H1 (cell line): ENCODE data around the gene CAPN1. TPM values are rescaled to one million over a fixed set of nuclear protein-coding genes. Genes with fewer than 3 reads are reported as not detected.

Experiments
- CTCF ChIA-PET: fragments of 300-600 bp; sonication (Branson Sonifier 250); formaldehyde crosslinking; loops from one replicate; lab custom pipeline; 2021; ENCODE audit not compliant: partially characterized antibody; lab: Charles Lee
- POLR2A ChIA-PET: fragments of 300-600 bp; sonication (Branson Sonifier 250); formaldehyde crosslinking; loops from one replicate; lab custom pipeline; 2021; ENCODE audit warnings: inconsistent platforms; ENCODE audit not compliant: partially characterized antibody; lab: Charles Lee
- DNase-seq, 2 experiments: peaks; one replicate each; pipeline versions ENCODE4 v3.0.0 to v3.0.0-alpha.2; 2010 to 2022; ENCODE audit warnings: low spot score in 2 of 2, low read depth in 1 of 2, mixed read lengths in 1 of 2
- FAIRE-seq: peaks from 2 replicates; lab custom pipeline; 2011; peaks lifted over from hg19 to GRCh38; lab: Jason Lieb, UNC
- H2AFZ ChIP-seq: 2 replicates; pipeline ENCODE4 v1.8.1; 2012; ENCODE audit warnings: low read length, inconsistent platforms
- H2AK5ac ChIP-seq: 2 replicates; pipeline ENCODE4 v1.6.1; 2013; ENCODE audit warnings: low read depth, low read length
- H2BK120ac ChIP-seq: replicated peaks from 2 replicates; pipeline ENCODE3; 2013; ENCODE audit warnings: low read depth, low read length, inconsistent platforms
- H2BK12ac ChIP-seq: 2 replicates; pipeline ENCODE4 v1.6.1; 2013; ENCODE audit warnings: low read depth, low read length
- H2BK15ac ChIP-seq: 2 replicates; pipeline ENCODE4 v1.6.1; 2013; ENCODE audit warnings: low read length
- H2BK20ac ChIP-seq: 2 replicates; pipeline ENCODE4 v1.6.1; 2013; ENCODE audit warnings: low read length
- H2BK5ac ChIP-seq: 2 replicates; pipeline ENCODE4 v1.6.1; 2013; ENCODE audit warnings: low read depth, low read length
- H3K14ac ChIP-seq: 2 replicates; pipeline ENCODE4 v1.6.1; 2013; ENCODE audit warnings: inconsistent platforms; ENCODE audit not compliant: insufficient read length
- H3K18ac ChIP-seq: 2 replicates; pipeline ENCODE4 v1.6.1; 2013; ENCODE audit warnings: low read length; ENCODE audit errors: extremely low read depth
- H3K23ac ChIP-seq: 2 replicates; pipeline ENCODE4 v1.6.1; 2013; ENCODE audit warnings: inconsistent platforms; ENCODE audit not compliant: insufficient read length
- H3K23me2 ChIP-seq: 2 replicates; pipeline ENCODE4 v1.6.1; 2013; ENCODE audit warnings: low read depth, low read length
- H3K27ac ChIP-seq: 2 replicates; pipeline ENCODE4 v1.6.1; 2011; ENCODE audit warnings: low read depth, low read length, inconsistent platforms
- H3K27me3 ChIP-seq, 4 experiments: replicated peaks in 1 of 4; 1 replicate in 1 of 4; 2 replicates in 3 of 4; pipeline versions ENCODE4 v1.6.1 to v1.8.1; 2011 to 2013; ENCODE audit warnings: low read length in 3 of 4, mild to moderate bottlenecking in 3 of 4, inconsistent platforms in 2 of 4, mixed read lengths in 2 of 4, moderate library complexity in 1 of 4; ENCODE audit not compliant: control insufficient read depth in 3 of 4, insufficient read depth in 3 of 4; ENCODE audit errors: extremely low read depth in 1 of 4
- H3K36me3 ChIP-seq, 4 experiments: 2 replicates each; pipeline versions ENCODE4 v1.6.1 to v1.8.1; 2011 to 2013; ENCODE audit warnings: mild to moderate bottlenecking in 4 of 4, low read length in 3 of 4, moderate library complexity in 2 of 4, control low read depth in 1 of 4, inconsistent platforms in 1 of 4; ENCODE audit not compliant: insufficient read depth in 4 of 4, control insufficient read depth in 2 of 4
- H3K4ac ChIP-seq: replicated peaks from 2 replicates; pipeline ENCODE3; 2013; ENCODE audit warnings: low read length, low read depth, mixed read lengths, inconsistent platforms; ENCODE audit not compliant: insufficient read length
- H3K4me1 ChIP-seq, 4 experiments: replicated peaks in 1 of 4; 1 replicate in 1 of 4; 2 replicates in 3 of 4; pipeline versions ENCODE4 v1.6.1 to v1.8.1; 2011 to 2013; ENCODE audit warnings: low read length in 3 of 4, inconsistent platforms in 2 of 4, mixed read lengths in 1 of 4; ENCODE audit not compliant: insufficient read depth in 4 of 4, control insufficient read depth in 3 of 4
- H3K4me2 ChIP-seq, 2 experiments: 2 replicates each; pipeline versions ENCODE4 v1.6.1 to v1.8.1; 2011 to 2013; ENCODE audit warnings: low read depth in 2 of 2, low read length in 2 of 2, control low read depth in 1 of 2, inconsistent platforms in 1 of 2, mild to moderate bottlenecking in 1 of 2; ENCODE audit not compliant: insufficient read depth in 1 of 2
- H3K4me3 ChIP-seq, 4 experiments: fragments of 200-600, 300-600 bp in 1 of 4; sonication (generic), shearing (Covaris generic), sonication (Bioruptor Twin) in 1 of 4; 2 replicates each; pipeline versions ENCODE4 v1.5.1 to v1.8.1; 2011 to 2016; ENCODE audit warnings: low read length in 4 of 4, low read depth in 3 of 4, control low read depth in 2 of 4, inconsistent platforms in 2 of 4, mild to moderate bottlenecking in 2 of 4, mixed read lengths in 1 of 4, moderate library complexity in 1 of 4; ENCODE audit not compliant: insufficient read depth in 2 of 4; ENCODE audit errors: extremely low read depth in 1 of 4
- H3K56ac ChIP-seq: replicated peaks from 2 replicates; pipeline ENCODE3; 2013; ENCODE audit warnings: low read depth, mild to moderate bottlenecking, mixed read lengths, low read length, inconsistent platforms; ENCODE audit not compliant: insufficient read length
- H3K79me1 ChIP-seq: 2 replicates; pipeline ENCODE4 v1.6.1; 2013; ENCODE audit warnings: low read depth, low read length, control low read depth
- H3K79me2 ChIP-seq, 2 experiments: 2 replicates each; pipeline versions ENCODE4 v1.6.1 to v1.8.1; 2012 to 2013; ENCODE audit warnings: low read length in 2 of 2, mild to moderate bottlenecking in 2 of 2, inconsistent platforms in 1 of 2; ENCODE audit not compliant: insufficient read depth in 2 of 2, control insufficient read depth in 1 of 2
- H3K9ac ChIP-seq, 4 experiments: replicated peaks in 1 of 4; 1 replicate in 1 of 4; 2 replicates in 3 of 4; pipeline versions ENCODE4 v1.6.1 to v1.8.1; 2011 to 2013; ENCODE audit warnings: low read depth in 3 of 4, low read length in 3 of 4, control low read depth in 2 of 4, mild to moderate bottlenecking in 2 of 4, moderate library complexity in 2 of 4, inconsistent platforms in 1 of 4; ENCODE audit errors: extremely low read depth in 1 of 4
- H3K9me3 ChIP-seq, 2 experiments: 2 replicates each; pipeline versions ENCODE4 v1.6.1 to v1.8.1; 2012 to 2013; ENCODE audit warnings: mild to moderate bottlenecking in 2 of 2, moderate library complexity in 2 of 2, control low read depth in 1 of 2, inconsistent platforms in 1 of 2, low read depth in 1 of 2, low read length in 1 of 2, mixed read lengths in 1 of 2; ENCODE audit not compliant: insufficient read depth in 2 of 2
- H4K20me1 ChIP-seq, 2 experiments: replicated peaks in 1 of 2; 2 replicates each; pipeline versions ENCODE3 to v1.8.1; 2011 to 2013; ENCODE audit warnings: inconsistent platforms in 2 of 2, low read length in 2 of 2, mild to moderate bottlenecking in 1 of 2; ENCODE audit not compliant: insufficient read depth in 2 of 2, control insufficient read depth in 1 of 2
- H4K5ac ChIP-seq: 2 replicates; pipeline ENCODE4 v1.6.1; 2013; ENCODE audit warnings: low read length, low read depth, mixed read lengths, inconsistent platforms; ENCODE audit not compliant: insufficient read length
- H4K8ac ChIP-seq: 2 replicates; pipeline ENCODE4 v1.8.0; 2013; ENCODE audit warnings: mild to moderate bottlenecking, moderate library complexity, low read length, inconsistent platforms; ENCODE audit not compliant: insufficient read depth; ENCODE audit errors: extremely low read depth
- H4K91ac ChIP-seq: replicated peaks from 2 replicates; pipeline ENCODE3; 2013; ENCODE audit warnings: low read length, mixed read lengths, inconsistent platforms; ENCODE audit not compliant: insufficient read length
- ASH2L ChIP-seq: fragments of 200-600, 300-600 bp; sonication (generic); IDR thresholded peaks from one replicate; pipeline ENCODE4 v1.7.1; 2017; ENCODE audit warnings: low read length
- BACH1 ChIP-seq: IDR thresholded peaks from 2 replicates; pipeline ENCODE4 v1.6.1; 2012; ENCODE audit warnings: low read length, improper control_type of control experiment
- EP300 ChIP-seq, 2 experiments: IDR thresholded peaks; 1 replicate in 1 of 2; 2 replicates in 1 of 2; pipeline ENCODE4 v1.6.1; 2011 to 2012; ENCODE audit warnings: low read depth in 2 of 2, low read length in 2 of 2, mild to moderate bottlenecking in 2 of 2, borderline replicate concordance in 1 of 2, inconsistent platforms in 1 of 2, moderate library complexity in 1 of 2
- POLR2AphosphoS5 ChIP-seq: IDR thresholded peaks from 2 replicates; pipeline ENCODE4 v1.6.1; 2011; ENCODE audit warnings: low read depth, low read length
- POU5F1 ChIP-seq: IDR thresholded peaks from 2 replicates; pipeline ENCODE4 v1.6.1; 2011; ENCODE audit warnings: low read depth, mild to moderate bottlenecking, low read length, moderate library complexity
- RBBP5 ChIP-seq: IDR thresholded peaks from 2 replicates; pipeline ENCODE4 v1.7.1; 2012; ENCODE audit warnings: low read depth, mild to moderate bottlenecking, inconsistent platforms, low read length, moderate library complexity, borderline replicate concordance
- SP2 ChIP-seq: IDR thresholded peaks from 2 replicates; pipeline ENCODE4 v1.6.1; 2012; ENCODE audit warnings: mild to moderate bottlenecking, low read length, inconsistent platforms
- WGBS, 2 experiments: shearing (Covaris generic) in 1 of 2; methylation state at CpG; one replicate each; pipeline versions ENCODE4 v1.1.6 to v1.1.7; 2013 to 2015; ENCODE audit warnings: low lambda C conversion rate in 2 of 2, mixed read lengths in 2 of 2, inconsistent platforms in 1 of 2, low coverage in 1 of 2, missing lambda C conversion rate in 1 of 2; ENCODE audit not compliant: insufficient replicate concordance in 2 of 2, insufficient coverage in 1 of 2, insufficient read length in 1 of 2; ENCODE audit errors: extremely low coverage in 1 of 2, missing lambda C conversion rate in 1 of 2; 5-methylcytosine and 5-hydroxymethylcytosine counted together
- polyA plus RNA-seq, 7 experiments: library from polyadenylated mRNA; depleted of rRNA in 3 of 7; stranded (reverse) in 5 of 7; unstranded in 2 of 7; fragments of >200 nt in 5 of 7; fragments of 200-250 nt in 2 of 7; gene quantifications; 1 replicate in 5 of 7; 2 replicates in 1 of 7; 4 replicates in 1 of 7; pipeline versions ENCODE4 v1.2.1 to v1.2.3, GENCODE V29; 2011 to 2013; ENCODE audit warnings: missing spikeins in 2 of 7, mixed read lengths in 2 of 7
- total RNA-seq: library from RNA; stranded (reverse); fragmentation: NEBNext Ultra II Directional; extraction: Animal tissue kit (Norgen Biotek cat#: 25700); gene quantifications from 2 replicates; pipeline ENCODE4 v1.2.1, GENCODE V29; 2021
- TF ChIP-seq, protein P1 (sequence below), 3 experiments: IDR thresholded peaks; 1 replicate in 2 of 3; 2 replicates in 1 of 3; pipeline versions ENCODE4 v1.5.1 to v1.6.1; 2011; ENCODE audit warnings: low read length in 3 of 3, mild to moderate bottlenecking in 3 of 3, inconsistent platforms in 2 of 3, low read depth in 1 of 3, moderate library complexity in 1 of 3; ENCODE audit not compliant: insufficient read depth in 1 of 3; ENCODE audit errors: control extremely low read depth in 1 of 3

The CAPN1 gene
- total and polyA plus RNA-seq, 2 of the 8 experiments (the other 6 are each of a cell fraction or from before 2014, with no cell fraction given): 194 to 233 TPM

DNA sequence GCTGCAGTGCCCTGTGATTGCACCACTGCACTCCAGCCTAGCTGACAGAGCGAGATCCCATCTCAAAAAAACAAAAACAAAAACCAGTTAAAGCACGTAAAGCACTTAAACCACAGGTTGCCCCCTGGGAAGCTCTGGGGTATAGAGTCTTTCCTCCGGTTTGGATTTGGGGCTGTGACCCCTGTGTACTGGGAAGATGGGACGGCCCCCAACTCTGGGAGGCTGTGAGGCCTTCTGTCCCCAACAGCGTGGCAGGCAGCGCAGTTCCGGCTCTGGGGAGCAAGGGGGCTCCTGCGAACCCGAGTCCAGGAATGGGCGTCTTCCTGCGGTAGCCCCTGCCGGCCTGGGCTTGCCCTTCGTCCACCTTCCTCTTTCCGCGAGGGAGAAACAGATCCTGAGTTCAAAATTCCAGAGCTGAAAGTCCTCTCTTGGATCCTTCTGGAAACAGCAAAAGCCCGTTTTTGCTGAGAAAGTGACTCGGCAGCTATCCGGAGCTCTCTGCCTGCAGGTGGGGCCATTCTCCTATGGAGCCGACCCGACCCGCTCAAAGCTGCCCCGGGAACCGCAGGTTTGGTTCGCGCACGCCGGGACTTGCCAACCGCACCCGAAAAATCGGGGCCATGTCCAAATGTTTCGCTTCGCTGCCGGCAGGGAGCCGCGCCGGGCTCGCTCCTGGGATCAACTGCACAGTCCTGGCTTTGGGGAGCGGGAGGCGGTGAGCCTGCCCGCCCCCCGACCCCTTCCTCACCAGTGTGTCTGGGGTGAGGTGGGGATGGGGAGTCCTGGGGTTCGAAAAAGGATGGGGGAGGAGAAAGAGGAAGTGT, 43.8 kb downstream of the CAPN1 start:
- H3K4me2 ChIP-seq: peak overlapping the region; percentile 49 to 67
- H3K27ac ChIP-seq: peak overlapping the region; percentile 12; the same call in 1 of the 2 replicates
- H4K5ac ChIP-seq: peak overlapping the region; percentile 62
- peak overlapping the region; percentile 80; the same call in 1 of the 2 replicates for H2BK5ac ChIP-seq
- H3K4me3 ChIP-seq: peak overlapping the region; percentile 37 to 69 (median 56)
- no peak overlapping the region for H3K23ac ChIP-seq
- H2AFZ ChIP-seq: 0 out of 2 replicates have a peak overlapping the region, but pooled peaks have one; percentile 3
- peak overlapping the region; percentile 66 for H3K18ac ChIP-seq
- no peak overlapping the region for H2BK120ac ChIP-seq
- H2BK15ac ChIP-seq: no peak overlapping the region; the same call in 1 of the 2 replicates
- no peaks in the 10 kb centered on the region for H3K27me3 ChIP-seq
- peaks cover 0 to 9% (median 7%) of the 10 kb centered on the region in 4 experiments; a peak in 6 of 7 replicates for H3K4me1 ChIP-seq
- no peaks in the 10 kb centered on the region for H3K79me1 ChIP-seq
- POLR2A ChIA-PET: interaction anchor here (0.6 to 18.1 kb wide), 20 partner anchors 8 to 222 kb away, joined by 3 to 324 read pairs (median 4); partner anchors contain the start of genes CAPN1, CDC42EP2 and POLA2
- WGBS, 2 experiments: 12% methylated on average over 42 of the region's 42 CpGs; no CpG with 5 or more reads in 1 of the 2 experiments
- H3K36me3 ChIP-seq: peaks cover 3 to 8% (median 4%) of the 10 kb centered on the region in 4 experiments; a peak in 4 of 8 replicates
- peak overlapping the region in 2 of 4 experiments; percentile 33 to 42; a peak in 2 of 7 replicates for H3K9ac ChIP-seq
- H2BK12ac ChIP-seq: no peak overlapping the region
- H3K79me2 ChIP-seq: no peaks in the 10 kb centered on the region
- H3K14ac ChIP-seq: no peak overlapping the region
- no peaks in the 10 kb centered on the region for H3K9me3 ChIP-seq
- no peak overlapping the region for H4K91ac ChIP-seq
- DNase-seq: peak in 1 of 2 experiments; percentile 77
- H3K23me2 ChIP-seq: peaks cover 3% of the 10 kb centered on the region; the same call in 1 of the 2 replicates
- no peak overlapping the region for H2BK20ac ChIP-seq
- H4K8ac ChIP-seq: peak overlapping the region; percentile 52
- FAIRE-seq: no peak
- no peaks in the 10 kb centered on the region for H4K20me1 ChIP-seq
- no peak overlapping the region; the same call in 1 of the 2 replicates for H2AK5ac ChIP-seq
- no peak overlapping the region for H3K4ac ChIP-seq
- H3K56ac ChIP-seq: peak overlapping the region; percentile 26
- CTCF ChIA-PET: interaction anchor here (0.7 to 15.4 kb wide), 22 partner anchors 7 to 113 kb away, joined by 3 to 258 read pairs (median 4); partner anchors contain the start of gene POLA2
- 0 out of 2 replicates have a peak, but pooled peaks have one; percentile 56 for TF ChIP-seq BACH1
- no peak for TF ChIP-seq EP300 (IDR thresholded peaks at IDR 0.05; ENCODE audit: borderline replicate concordance in 1 of 2, low read depth in 2 of 2, low read length in 2 of 2)
- TF ChIP-seq POLR2AphosphoS5: 0 out of 2 replicates have a peak, but pooled peaks have one; percentile 11
- TF ChIP-seq SP2: no peak
- peak; percentile 74 for TF ChIP-seq ASH2L
- TF ChIP-seq, protein P1, sequence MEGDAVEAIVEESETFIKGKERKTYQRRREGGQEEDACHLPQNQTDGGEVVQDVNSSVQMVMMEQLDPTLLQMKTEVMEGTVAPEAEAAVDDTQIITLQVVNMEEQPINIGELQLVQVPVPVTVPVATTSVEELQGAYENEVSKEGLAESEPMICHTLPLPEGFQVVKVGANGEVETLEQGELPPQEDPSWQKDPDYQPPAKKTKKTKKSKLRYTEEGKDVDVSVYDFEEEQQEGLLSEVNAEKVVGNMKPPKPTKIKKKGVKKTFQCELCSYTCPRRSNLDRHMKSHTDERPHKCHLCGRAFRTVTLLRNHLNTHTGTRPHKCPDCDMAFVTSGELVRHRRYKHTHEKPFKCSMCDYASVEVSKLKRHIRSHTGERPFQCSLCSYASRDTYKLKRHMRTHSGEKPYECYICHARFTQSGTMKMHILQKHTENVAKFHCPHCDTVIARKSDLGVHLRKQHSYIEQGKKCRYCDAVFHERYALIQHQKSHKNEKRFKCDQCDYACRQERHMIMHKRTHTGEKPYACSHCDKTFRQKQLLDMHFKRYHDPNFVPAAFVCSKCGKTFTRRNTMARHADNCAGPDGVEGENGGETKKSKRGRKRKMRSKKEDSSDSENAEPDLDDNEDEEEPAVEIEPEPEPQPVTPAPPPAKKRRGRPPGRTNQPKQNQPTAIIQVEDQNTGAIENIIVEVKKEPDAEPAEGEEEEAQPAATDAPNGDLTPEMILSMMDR (IDR thresholded peaks at IDR 0.05; ENCODE audit: control extremely low read depth in 1 of 3, insufficient read depth in 1 of 3, low read depth in 1 of 3, low read length in 3 of 3): peak; percentile 46 to 51 (median 49)
- TF ChIP-seq POU5F1: no peak
- 0 out of 2 replicates have a peak, but pooled peaks have one; percentile 70 for TF ChIP-seq RBBP5
